Activated CD4-positive, CD25-positive, alpha-beta regulatory T cell treated with anti-CD3 and anti-CD28 coated beads, Interleukin-2, amount 50 U/mL, for 24 hours (primary cell): ENCODE measurements around the gene LDLRAD4.
A peak's percentile ranks its signal among the peaks of the same experiment; 100 is the strongest.
"Not testable (repeated sequence)": the region's sequence is repeated elsewhere in the genome, so short reads cannot be mapped to it uniquely, and the experiment has no call there.

ENCODE experiments used
- ATAC-seq, 2 donors: fragments of 150-1000 bp; cut with Tn5 transposase; one replicate each; pipeline ENCODE4 v1.10.0; 2021; ENCODE audit warnings: mild to moderate bottlenecking in 1 of 2, moderate library complexity in 1 of 2

The LDLRAD4 gene

GRCh38 chr18:13453714-13454113 lies 235.2 kb downstream of the LDLRAD4 start:
- no peak for ATAC-seq

- ATAC-seq: no peak
Observed at GRCh38 chr18:13454363-13455150, 236.0 kb downstream of the LDLRAD4 start.

- peak; percentile 26 to 33 for ATAC-seq
Observed at GRCh38 chr18:13455471-13455870, 236.9 kb downstream of the LDLRAD4 start.

GRCh38 chr18:13455960-13456481 lies 237.5 kb downstream of the LDLRAD4 start:
- ATAC-seq: peak; percentile 75 to 76

- ATAC-seq: no peak
Observed at GRCh38 chr18:13456736-13457271, 238.2 kb downstream of the LDLRAD4 start.

GRCh38 chr18:13457327-13457726 lies 238.8 kb downstream of the LDLRAD4 start:
- no peak for ATAC-seq

GRCh38 chr18:13460946-13461345 lies 242.4 kb downstream of the LDLRAD4 start:
- ATAC-seq: no peak

- ATAC-seq: no peak
Observed at GRCh38 chr18:13461469-13461868, 242.9 kb downstream of the LDLRAD4 start.

GRCh38 chr18:13461936-13462335 lies 243.4 kb downstream of the LDLRAD4 start:
- no peak for ATAC-seq

- no peak for ATAC-seq
Observed at GRCh38 chr18:13462686-13463085, 244.1 kb downstream of the LDLRAD4 start.

- peak; percentile 93 to 94 for ATAC-seq
Observed at GRCh38 chr18:13463526-13464210, 245.1 kb downstream of the LDLRAD4 start.

GRCh38 chr18:13464432-13465123 lies 246.0 kb downstream of the LDLRAD4 start:
- peak; percentile 60 to 65 for ATAC-seq

GRCh38 chr18:13465124-13465446 lies 246.5 kb downstream of the LDLRAD4 start:
- peak in 1 of 2 donors; percentile 6 for ATAC-seq

GRCh38 chr18:13465476-13465875 lies 246.9 kb downstream of the LDLRAD4 start:
- no peak for ATAC-seq

- ATAC-seq: no peak
Observed at GRCh38 chr18:13470516-13471197, 252.1 kb downstream of the LDLRAD4 start.

- no peak for ATAC-seq
Observed at GRCh38 chr18:13471198-13471845, 252.8 kb downstream of the LDLRAD4 start.

GRCh38 chr18:13471971-13472628 lies 253.5 kb downstream of the LDLRAD4 start:
- ATAC-seq: no peak

GRCh38 chr18:13473751-13474150 lies 255.2 kb downstream of the LDLRAD4 start:
- no peak for ATAC-seq

- no peak for ATAC-seq
Observed at GRCh38 chr18:13474336-13474735, 255.8 kb downstream of the LDLRAD4 start.

GRCh38 chr18:13474907-13475545 lies 256.5 kb downstream of the LDLRAD4 start:
- no peak for ATAC-seq

GRCh38 chr18:13476312-13476711 lies 257.8 kb downstream of the LDLRAD4 start:
- not testable (repeated sequence) for ATAC-seq
